Liver (tissue), 9 donors: ENCODE results near the gene RCAN2. TPM values are rescaled to one million over a fixed set of nuclear protein-coding genes. Genes with fewer than 3 reads are reported as not detected.

Source experiments
- DNase-seq: peaks from one replicate; pipeline ENCODE4 v3.0.0-alpha.2; 2017; ENCODE audit warnings: low spot score
- H3K27ac ChIP-seq, 2 donors: one replicate each; pipeline ENCODE4 v1.7.0; 2013; ENCODE audit warnings: inconsistent platforms in 2 of 2, low read length in 2 of 2, control low read depth in 1 of 2, low read depth in 1 of 2, mild to moderate bottlenecking in 1 of 2
- H3K27me3 ChIP-seq, 4 donors: one replicate each; pipeline versions ENCODE4 v1.6.1 to v1.7.0; 2013; ENCODE audit warnings: low read length in 3 of 4, inconsistent platforms in 1 of 4, mild to moderate bottlenecking in 1 of 4, moderate library complexity in 1 of 4; ENCODE audit not compliant: control insufficient read depth in 4 of 4, insufficient read depth in 4 of 4
- H3K36me3 ChIP-seq, 4 donors: one replicate each; pipeline versions ENCODE4 v1.6.1 to v1.7.0; 2013; ENCODE audit warnings: low read length in 3 of 4, mild to moderate bottlenecking in 3 of 4, low read depth in 1 of 4, moderate library complexity in 1 of 4; ENCODE audit not compliant: control insufficient read depth in 4 of 4, insufficient read depth in 3 of 4
- H3K4me1 ChIP-seq, 4 donors: one replicate each; pipeline versions ENCODE4 v1.6.1 to v1.7.0; 2013; ENCODE audit warnings: low read length in 3 of 4, mild to moderate bottlenecking in 3 of 4, moderate library complexity in 1 of 4; ENCODE audit not compliant: control insufficient read depth in 4 of 4, insufficient read depth in 4 of 4
- H3K4me3 ChIP-seq, 3 donors: one replicate each; pipeline versions ENCODE4 v1.6.1 to v1.7.0; 2013; ENCODE audit warnings: low read length in 3 of 3, control low read depth in 1 of 3, low read depth in 1 of 3, mild to moderate bottlenecking in 1 of 3
- H3K9ac ChIP-seq, 2 donors: one replicate each; pipeline ENCODE4 v1.7.0; 2013; ENCODE audit warnings: low read length in 2 of 2, mild to moderate bottlenecking in 2 of 2, moderate library complexity in 2 of 2, control low read depth in 1 of 2, low read depth in 1 of 2
- H3K9me3 ChIP-seq, 4 donors: one replicate each; pipeline versions ENCODE4 v1.6.1 to v1.7.0; 2013; ENCODE audit warnings: low read length in 3 of 4; ENCODE audit not compliant: control insufficient read depth in 4 of 4
- ATF3 ChIP-seq: IDR thresholded peaks from 2 replicates; pipeline ENCODE4 v1.6.1; 2016; ENCODE audit warnings: antibody characterized with exemption
- CTCF ChIP-seq: fragments of 150-350 bp; IDR thresholded peaks from 2 replicates; pipeline ENCODE4 v1.5.1; 2017; ENCODE audit warnings: improper control_type of control experiment, low read depth, low read length; ENCODE audit not compliant: missing input control
- EGR1 ChIP-seq, 2 donors: IDR thresholded peaks; 2 replicates each; pipeline ENCODE4 v1.6.1; 2016 to 2018; ENCODE audit warnings: antibody characterized with exemption in 2 of 2, low read depth in 2 of 2
- FOXA1 ChIP-seq: IDR thresholded peaks from 2 replicates; pipeline ENCODE4 v1.6.1; 2016; ENCODE audit warnings: antibody characterized with exemption
- FOXA2 ChIP-seq: IDR thresholded peaks from 2 replicates; pipeline ENCODE4 v1.6.1; 2016; ENCODE audit warnings: antibody characterized with exemption
- GABPA ChIP-seq, 2 donors: IDR thresholded peaks in 1 of 2; conservative IDR thresholded peaks in 1 of 2; 2 replicates each; pipeline ENCODE4 v1.6.1; 2016; ENCODE audit warnings: antibody characterized with exemption in 2 of 2, mild to moderate bottlenecking in 1 of 2, moderate library complexity in 1 of 2
- HNF4A ChIP-seq, 2 donors: conservative IDR thresholded peaks; 2 replicates each; pipeline ENCODE4 v1.6.1; 2016; ENCODE audit warnings: antibody characterized with exemption in 2 of 2, mild to moderate bottlenecking in 2 of 2
- HNF4G ChIP-seq: IDR thresholded peaks from 2 replicates; pipeline ENCODE4 v1.6.1; 2016; ENCODE audit warnings: antibody characterized with exemption
- JUND ChIP-seq, 2 donors: IDR thresholded peaks; 2 replicates each; pipeline ENCODE4 v1.6.1; 2016; ENCODE audit warnings: antibody characterized with exemption in 2 of 2
- MAX ChIP-seq: IDR thresholded peaks from 2 replicates; pipeline ENCODE4 v1.6.1; 2016; ENCODE audit warnings: antibody characterized with exemption
- NR2F2 ChIP-seq: IDR thresholded peaks from 2 replicates; pipeline ENCODE4 v1.6.1; 2016; ENCODE audit warnings: antibody characterized with exemption
- RAD21 ChIP-seq, 2 donors: IDR thresholded peaks; 2 replicates each; pipeline ENCODE4 v1.6.1; 2016; ENCODE audit warnings: antibody characterized with exemption in 2 of 2, mild to moderate bottlenecking in 2 of 2
- REST ChIP-seq: IDR thresholded peaks from 2 replicates; pipeline ENCODE4 v1.6.1; 2016; ENCODE audit warnings: antibody characterized with exemption, mild to moderate bottlenecking
- RXRA ChIP-seq, 2 donors: IDR thresholded peaks; 2 replicates each; pipeline ENCODE4 v1.6.1; 2017 to 2018; ENCODE audit warnings: antibody characterized with exemption in 2 of 2, mild to moderate bottlenecking in 1 of 2
- SP1 ChIP-seq: IDR thresholded peaks from 2 replicates; pipeline ENCODE4 v1.6.1; 2018; ENCODE audit warnings: antibody characterized with exemption, mild to moderate bottlenecking
- TAF1 ChIP-seq: conservative IDR thresholded peaks from 2 replicates; pipeline ENCODE4 v1.6.1; 2016; ENCODE audit warnings: antibody characterized with exemption, mild to moderate bottlenecking
- YY1 ChIP-seq: IDR thresholded peaks from 2 replicates; pipeline ENCODE4 v1.6.1; 2016; ENCODE audit warnings: antibody characterized with exemption, mild to moderate bottlenecking
- ZBTB33 ChIP-seq: IDR thresholded peaks from 2 replicates; pipeline ENCODE4 v1.6.1; 2016; ENCODE audit warnings: antibody characterized with exemption
- WGBS: extraction: QIAGEN DNeasy Blood & Tissue Kit; methylation state at CpG from one replicate; pipeline ENCODE4 v1.1.7; 2013; 5-methylcytosine and 5-hydroxymethylcytosine counted together
- polyA plus RNA-seq, 2 donors: library from polyadenylated mRNA; stranded (reverse) in 1 of 2; unstranded in 1 of 2; fragments of 200-250 nt in 1 of 2; fragments of >200 nt in 1 of 2; fragmentation: Nextera tagmentation in 1 of 2; extraction: Ambion mirVana in 1 of 2; gene quantifications; one replicate each; pipeline versions ENCODE4 v1.2.1 to v1.2.3, GENCODE V29; 2013 to 2015
- total RNA-seq, 2 donors: library from RNA; depleted of rRNA; stranded (reverse); fragments of >200 nt; gene quantifications; one replicate each; pipeline ENCODE4 v1.2.3, GENCODE V29; 2014
- donor health status: healthy.
- donor health status: healthy.
- donor health status: healthy.
- donor health status: healthy.
- donor health status: healthy.

The RCAN2 gene
- total and polyA plus RNA-seq, 4 donors = 0.19 to 8.2 (median 2.4) TPM

- no peak overlapping the region for H3K9ac ChIP-seq
- TF ChIP-seq ATF3 (no peak), CTCF (no peak), HNF4A (conservative IDR thresholded peaks at IDR 0.05) (no peak), TAF1 (no peak)
- no peaks in the 10 kb centered on the region for H3K9me3 ChIP-seq
- H3K4me3 ChIP-seq = no peak overlapping the region
- no peaks in the 10 kb centered on the region for H3K36me3 ChIP-seq
- DNase-seq = no peak
- peaks cover 0 to 12% (median 6%) of the 10 kb centered on the region in 4 donors for H3K4me1 ChIP-seq
- no peak overlapping the region for H3K27ac ChIP-seq
- no peaks in the 10 kb centered on the region for H3K27me3 ChIP-seq
- 49% methylated on average over 3 of the region's 3 CpGs for WGBS
These were observed 137.7 kb downstream of the RCAN2 start for GRCh38 chr6:46353528-46353927.

GRCh38 chr6:46352541-46353268 is 138.5 kb downstream of the RCAN2 start:
- no peak overlapping the region for H3K4me3 ChIP-seq
- DNase-seq = no peak
- no peak overlapping the region for H3K9ac ChIP-seq
- TF ChIP-seq CTCF = no peak
- no peak for TF ChIP-seq ZBTB33
- TF ChIP-seq FOXA1 = no peak
- TF ChIP-seq SP1 = no peak
- TF ChIP-seq MAX = no peak
- TF ChIP-seq ATF3 = no peak
- no peak for TF ChIP-seq REST
- TF ChIP-seq NR2F2 = no peak
- TF ChIP-seq TAF1 = no peak
- no peak for TF ChIP-seq YY1
- no peak for TF ChIP-seq FOXA2
- TF ChIP-seq GABPA (IDR thresholded peaks at IDR 0.05 in 1 of 2, conservative IDR thresholded peaks at IDR 0.05 in 1 of 2) = no peak
- no peak for TF ChIP-seq EGR1 (IDR thresholded peaks at IDR 0.05; ENCODE audit: low read depth in 2 of 2)
- no peak for TF ChIP-seq JUND (IDR thresholded peaks at IDR 0.05)
- no peak for TF ChIP-seq RAD21 (IDR thresholded peaks at IDR 0.05)
- TF ChIP-seq HNF4G = no peak
- no peak for TF ChIP-seq RXRA (IDR thresholded peaks at IDR 0.05)
- TF ChIP-seq HNF4A (conservative IDR thresholded peaks at IDR 0.05) = no peak
- WGBS = 84% methylated on average over 2 of the region's 2 CpGs
- H3K9me3 ChIP-seq = no peaks in the 10 kb centered on the region
- H3K27ac ChIP-seq = no peak overlapping the region
- H3K36me3 ChIP-seq = no peaks in the 10 kb centered on the region
- H3K27me3 ChIP-seq = no peaks in the 10 kb centered on the region
- peaks cover 0 to 8% (median 1%) of the 10 kb centered on the region in 4 donors for H3K4me1 ChIP-seq
